CD4-positive, alpha-beta T cell treated with Interferon alpha-2 for 1 hour (primary cell): ENCODE results near the gene ENTPD8.
"Not testable (repeated sequence)": the region's sequence is repeated elsewhere in the genome, so short reads cannot be mapped to it uniquely, and the experiment has no call there.

Experiments used
- DNase-seq, 2 donors: peaks; one replicate each; pipeline ENCODE4 v3.0.0-alpha.2; 2020 to 2022

ENTPD8 gene

GRCh38 chr9:137475666-137476065, 34.5 kb upstream of the ENTPD8 start:
- no peak for DNase-seq

DNA sequence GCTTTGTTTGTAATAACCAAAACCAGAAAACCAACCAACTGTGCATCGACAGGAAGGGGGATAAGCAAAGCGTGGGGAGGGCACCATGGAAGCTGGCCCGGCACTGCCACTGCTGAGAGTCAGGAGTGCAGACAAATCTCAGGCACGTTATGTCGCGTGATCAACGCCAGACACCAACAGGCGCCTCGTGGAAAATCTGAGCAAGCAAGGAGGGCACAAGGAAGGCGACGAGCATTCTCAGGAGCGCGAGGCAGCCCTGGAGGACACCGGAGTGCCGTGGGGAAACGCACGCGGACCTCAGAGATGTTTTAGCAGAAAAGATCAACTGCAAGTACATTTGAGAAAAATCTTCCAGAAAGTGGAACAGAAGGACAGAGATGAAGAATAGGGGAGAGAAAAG, 33.1 kb upstream of the ENTPD8 start:
- no peak for DNase-seq

GRCh38 chr9:137470785-137471184, 29.6 kb upstream of the ENTPD8 start:
- no peak for DNase-seq

DNA sequence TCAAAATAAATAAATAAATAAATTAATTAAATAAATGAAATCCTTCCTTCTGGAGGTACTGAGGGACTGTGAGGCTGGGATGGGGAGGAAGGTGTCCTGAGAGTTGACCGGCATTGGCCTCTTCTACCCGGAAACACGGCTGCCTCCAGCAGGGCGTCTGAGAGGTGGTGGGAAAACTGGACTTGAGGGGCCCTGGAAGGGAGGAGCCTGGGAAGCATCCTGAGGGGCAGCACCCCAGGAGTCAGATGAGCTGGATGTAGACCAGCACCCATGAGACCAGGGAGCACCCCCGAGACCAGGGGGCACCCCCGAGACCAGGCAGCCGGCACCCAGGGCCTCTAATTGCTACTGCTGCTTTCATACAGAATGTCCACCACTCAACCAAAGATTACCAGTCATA, 26.7 kb upstream of the ENTPD8 start:
- no peak for DNase-seq

DNA sequence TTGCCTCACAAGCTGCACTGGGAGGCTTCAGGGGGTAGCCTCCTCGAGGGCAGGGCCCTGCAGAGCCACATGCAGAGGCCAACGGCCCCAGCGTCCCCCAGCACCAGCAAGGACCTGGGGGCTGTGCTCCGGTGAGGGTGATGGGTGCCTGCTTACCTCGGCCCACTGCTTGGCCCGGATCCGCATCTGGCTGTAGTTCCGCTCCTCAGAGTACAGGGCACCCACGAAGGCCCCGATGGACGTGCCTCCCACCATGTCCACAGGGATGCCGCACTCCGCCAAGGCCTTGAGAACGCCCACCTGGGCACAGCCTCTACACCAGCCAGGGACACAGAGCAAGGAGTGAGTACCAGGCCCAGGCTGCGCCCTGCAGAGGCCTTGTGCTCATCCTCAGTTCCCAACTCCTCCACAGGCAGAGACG, 26.0 kb upstream of the ENTPD8 start:
- no peak for DNase-seq

- not testable (repeated sequence) for DNase-seq
Observed at GRCh38 chr9:137466389-137467085, 25.4 kb upstream of the ENTPD8 start.

DNA sequence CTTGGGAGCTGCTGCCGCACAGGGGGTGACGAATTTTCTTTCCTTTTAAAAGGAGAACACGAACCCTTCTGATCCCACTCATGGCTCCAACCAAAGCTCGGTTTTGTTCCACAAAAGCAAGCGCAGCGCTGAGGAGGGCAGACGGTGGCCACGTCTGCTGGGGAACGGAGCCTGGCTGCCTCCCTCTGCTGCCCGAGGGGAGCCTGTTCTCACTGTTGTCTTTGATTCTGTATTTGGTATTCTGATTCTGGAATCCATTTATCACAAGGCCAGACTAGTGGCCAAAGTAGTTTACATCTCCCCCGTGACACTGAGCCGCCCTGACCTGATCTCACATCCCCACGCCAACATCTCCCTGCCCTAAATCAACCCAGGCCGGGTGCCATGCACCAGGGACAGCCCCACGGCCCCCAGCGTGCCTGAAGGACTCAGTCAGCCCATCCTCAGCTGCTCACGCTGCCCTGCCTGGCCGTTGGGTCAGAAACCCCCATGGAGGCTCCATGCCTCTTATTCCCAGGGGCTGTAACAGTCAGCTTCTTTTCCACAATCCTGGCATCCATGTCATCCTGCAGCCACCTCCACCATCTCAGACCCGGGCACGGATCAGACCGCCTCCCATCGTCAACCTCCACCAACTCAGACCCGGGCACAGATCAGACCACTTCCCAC, 24.7 kb upstream of the ENTPD8 start:
- no peak for DNase-seq

DNA sequence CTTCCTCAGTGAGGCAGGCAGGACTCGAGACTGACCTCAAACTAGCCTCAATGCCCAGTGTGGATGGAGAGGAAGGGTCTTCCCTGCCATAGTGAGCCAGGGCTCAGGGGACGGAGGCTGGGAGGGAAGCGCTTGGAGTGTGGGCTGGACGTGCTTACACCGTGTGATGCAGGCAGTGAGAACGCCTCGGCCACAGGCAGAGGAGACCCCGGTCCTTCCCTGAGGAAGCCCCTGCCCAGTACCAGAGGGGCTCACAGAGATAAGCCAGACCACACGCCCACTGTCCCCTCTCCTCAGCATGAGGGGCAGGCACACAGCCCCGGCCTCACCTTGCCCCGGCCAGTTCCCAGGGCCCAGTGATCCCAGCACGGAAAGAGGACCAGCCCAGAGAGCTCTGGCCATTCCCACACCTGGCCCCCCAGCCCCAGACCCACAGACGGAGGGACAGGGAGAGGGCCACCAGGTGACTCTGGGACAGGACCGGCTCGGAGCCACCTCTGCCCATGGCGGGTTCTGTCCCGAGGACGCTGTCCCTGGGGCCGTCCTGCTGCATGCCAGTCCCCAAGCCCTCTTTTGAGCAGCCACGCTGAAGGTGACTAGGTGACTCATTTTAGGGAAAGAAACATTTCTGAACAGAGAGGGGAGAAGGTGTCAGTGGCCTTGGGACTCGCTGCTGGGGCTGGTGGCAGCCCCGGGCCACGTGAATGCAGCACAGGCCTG, 24.0 kb upstream of the ENTPD8 start:
- DNase-seq, result no peak

DNA sequence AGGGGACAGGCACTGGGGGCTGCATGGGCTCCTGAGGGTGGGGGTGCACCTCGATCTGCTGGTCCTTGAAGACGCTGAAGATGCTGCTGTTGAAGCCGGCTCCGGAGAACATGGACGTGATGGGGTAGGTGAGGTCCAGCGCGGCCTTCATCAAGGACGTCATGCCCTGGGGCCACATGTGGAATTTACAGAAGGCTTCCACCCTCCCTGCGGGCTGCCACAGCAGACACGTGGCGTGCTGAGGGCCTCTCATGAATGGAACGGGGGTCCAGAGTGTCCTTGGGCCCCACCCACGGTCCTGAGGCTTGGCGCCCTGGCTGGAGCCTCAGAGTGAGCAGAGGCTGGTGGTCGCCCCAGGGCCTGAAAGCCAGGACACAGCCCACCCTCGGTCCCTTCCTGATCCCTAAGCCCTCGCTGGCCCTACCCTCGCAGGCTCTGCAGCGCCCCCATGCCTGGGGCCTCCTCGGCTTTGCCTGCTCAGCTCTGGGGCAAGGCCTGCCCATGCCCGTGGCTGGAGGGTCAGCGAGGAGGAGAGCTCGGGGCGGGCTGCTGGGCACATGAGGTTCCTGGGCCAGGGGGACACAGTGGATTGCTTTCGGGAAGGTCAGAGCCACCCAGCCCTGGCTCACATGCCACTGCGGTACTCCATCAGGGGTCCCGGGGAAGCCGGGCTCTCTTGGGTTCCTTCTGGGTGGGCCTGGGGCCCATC, 23.3 kb upstream of the ENTPD8 start:
- no peak for DNase-seq

GRCh38 chr9:137463931-137464290, 22.8 kb upstream of the ENTPD8 start:
- no peak for DNase-seq

- no peak for DNase-seq
Observed at GRCh38 chr9:137462986-137463930, 22.1 kb upstream of the ENTPD8 start.

DNA sequence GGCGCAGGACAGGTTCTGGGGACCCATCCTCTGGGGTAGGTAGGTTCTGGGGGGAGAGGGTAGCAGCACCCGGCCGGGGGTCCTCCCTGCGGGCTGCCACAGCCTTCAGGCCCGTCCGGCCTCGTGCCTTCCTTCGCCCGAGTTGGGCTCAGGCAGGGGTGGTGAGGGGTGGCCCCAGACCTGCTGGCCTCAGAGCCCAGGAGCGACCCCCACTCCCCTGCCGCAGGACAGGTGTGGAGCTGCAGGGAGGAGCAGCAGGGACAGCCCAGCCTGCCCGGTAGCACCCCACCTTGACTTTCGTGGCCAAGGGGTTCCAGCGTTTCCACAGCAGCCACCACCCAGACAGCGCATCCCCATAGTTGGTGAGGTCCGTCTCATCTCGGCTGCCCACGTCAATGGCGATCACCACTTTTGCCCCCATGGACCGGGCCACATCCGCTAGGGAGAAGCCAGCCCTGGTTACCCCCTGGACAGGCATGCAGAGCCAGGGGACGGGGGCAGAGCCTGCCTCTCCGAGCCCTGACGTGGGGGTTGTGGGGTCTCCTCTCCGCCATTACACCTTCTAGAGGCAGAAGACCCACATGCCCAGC, 21.3 kb upstream of the ENTPD8 start:
- no peak for DNase-seq

DNA sequence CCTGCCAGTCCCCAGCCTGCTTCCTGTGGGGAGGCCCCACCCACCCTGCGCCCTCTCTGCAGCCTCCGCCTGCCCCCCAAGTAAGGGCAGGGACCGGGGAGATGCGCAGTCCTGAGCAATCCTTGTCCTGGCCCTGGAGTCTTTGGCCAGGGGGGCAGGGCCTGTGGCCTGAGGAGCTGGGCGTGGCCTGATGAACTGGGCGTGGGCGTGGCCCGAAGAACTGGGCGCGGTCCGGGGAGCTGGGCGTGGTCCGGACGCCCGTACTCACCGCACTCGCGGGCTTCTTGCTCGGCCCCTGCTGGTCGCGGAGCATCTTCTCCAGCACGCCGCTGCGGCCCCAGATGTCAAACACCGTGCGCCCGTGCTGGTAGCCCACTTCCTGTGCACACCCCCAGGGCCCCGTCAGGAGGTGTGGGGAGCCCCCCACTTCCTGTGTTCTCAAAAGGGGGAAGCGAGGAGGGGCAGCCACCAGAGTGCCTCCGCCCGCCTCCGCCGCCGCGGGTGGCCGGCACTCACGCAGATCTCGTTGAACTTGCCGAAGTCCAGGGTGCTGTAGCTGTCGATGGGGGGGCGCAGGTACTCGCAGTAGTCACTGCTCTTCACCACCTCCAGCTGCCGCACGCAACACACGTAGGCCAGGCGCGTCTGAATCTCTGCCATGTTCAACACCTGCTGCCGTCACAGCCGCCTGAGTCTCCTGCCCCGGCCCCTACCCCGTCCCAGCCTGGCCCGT, 20.7 kb upstream of the ENTPD8 start:
- peak; percentile 90 to 93 for DNase-seq

- DNase-seq, result no peak
Observed at GRCh38 chr9:137461316-137461662, 20.1 kb upstream of the ENTPD8 start.

DNA sequence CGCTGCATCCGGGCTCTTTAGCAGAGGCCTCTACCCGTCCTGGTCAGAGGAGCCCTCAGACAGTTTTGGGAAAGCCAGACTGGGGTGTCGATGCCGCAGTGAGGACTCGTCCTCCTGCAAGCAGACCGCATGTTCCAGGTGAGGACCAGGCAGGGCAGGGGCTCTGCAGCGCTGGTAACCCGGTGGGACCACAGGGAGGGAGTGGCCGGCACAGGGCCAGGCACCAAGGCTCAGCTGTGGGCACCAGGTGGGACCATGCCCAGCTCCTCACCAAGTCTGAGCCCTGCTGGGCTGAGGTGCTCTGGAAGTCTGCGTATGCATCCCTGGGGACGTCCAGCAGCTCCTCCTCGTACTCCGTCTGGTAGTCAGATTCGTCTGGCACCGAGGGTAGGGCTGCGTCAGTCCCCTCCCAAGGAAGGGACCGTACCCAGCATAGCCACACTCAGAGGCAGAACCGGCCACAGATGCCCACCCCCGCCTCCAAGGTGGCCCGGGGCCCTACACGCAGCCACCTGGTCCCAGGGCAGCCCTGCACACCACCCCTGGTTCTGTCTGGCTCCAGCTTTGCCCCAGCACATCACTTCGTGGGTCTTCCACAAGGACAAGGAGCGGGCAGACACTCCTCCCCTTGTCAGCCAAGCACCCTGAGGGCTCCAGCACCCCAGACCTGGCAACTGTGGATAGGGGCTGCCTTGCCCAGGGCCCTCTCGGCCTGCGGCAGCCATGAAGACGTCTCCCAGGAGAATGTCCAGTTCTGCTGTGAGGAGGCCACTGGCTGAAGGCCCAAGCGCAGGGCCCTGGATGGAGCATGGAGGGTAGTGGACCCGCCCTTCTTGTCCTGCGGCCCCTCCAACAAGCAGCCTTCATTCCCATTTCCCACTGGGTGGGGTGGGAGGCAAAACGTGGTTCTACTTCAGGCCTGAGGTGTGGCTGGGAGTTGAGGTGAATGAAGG, 19.5 kb upstream of the ENTPD8 start:
- DNase-seq, result no peak

DNA sequence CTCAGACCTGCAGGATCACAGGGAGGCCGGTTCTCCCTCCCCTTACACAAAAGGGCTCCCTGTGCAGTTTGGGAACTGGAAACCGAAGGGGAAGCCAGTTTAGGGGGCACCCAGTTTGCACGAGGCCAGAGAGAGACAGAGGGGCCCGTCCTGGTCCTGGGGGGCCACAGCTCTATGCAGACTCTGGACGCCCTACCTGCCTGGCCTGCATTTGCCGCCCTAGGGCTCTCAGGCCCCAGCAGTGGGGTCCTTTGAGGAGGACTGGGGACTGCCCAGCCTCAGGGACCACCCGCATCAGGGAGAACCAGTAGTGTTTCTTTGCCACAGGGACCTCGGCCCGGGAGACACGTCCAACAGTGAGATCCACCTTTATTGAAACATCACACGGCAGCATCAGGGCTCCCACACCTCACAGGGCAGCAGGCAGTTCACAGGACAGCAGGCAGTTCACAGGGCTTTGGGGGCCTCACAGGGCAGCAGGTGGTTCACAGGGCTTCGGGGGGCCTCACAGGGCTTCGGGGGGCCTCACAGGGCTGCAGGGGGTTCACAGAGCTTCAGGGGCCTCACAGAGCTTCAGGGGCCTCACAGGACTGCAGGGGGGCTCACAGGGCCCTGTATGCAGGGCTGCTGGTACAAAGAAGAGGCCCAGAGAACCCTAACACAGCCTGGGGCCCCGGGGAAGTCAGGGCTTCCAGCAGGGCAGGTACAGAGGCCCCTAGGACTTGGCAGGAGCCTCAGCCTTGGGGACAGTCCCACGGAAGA, 18.6 kb upstream of the ENTPD8 start:
- no peak for DNase-seq

GRCh38 chr9:137459152-137459600, 18.0 kb upstream of the ENTPD8 start, which contains the start of gene NSMF:
TSS of gene NSMF (minus strand) at chr9:137459334. CDS start at chr9:137459102, 232 bp downstream.
- peak; percentile 92 to 95 for DNase-seq

- DNase-seq, result no peak
Observed at GRCh38 chr9:137458194-137459151, 17.3 kb upstream of the ENTPD8 start.
